HG02884 (cell line): ENCODE data around the gene TNS3.
"Not testable (repeated sequence)": the region's sequence is repeated elsewhere in the genome, so short reads cannot be mapped to it uniquely, and the experiment has no call there.

ENCODE experiments used
- ATAC-seq: cut with Tn5 transposase; IDR thresholded peaks from one replicate; pipeline ENCODE4 v1.9.1; 2021; ENCODE audit warnings: mild to moderate bottlenecking, moderate library complexity; ENCODE audit not compliant: unreplicated experiment

Gene TNS3

DNA sequence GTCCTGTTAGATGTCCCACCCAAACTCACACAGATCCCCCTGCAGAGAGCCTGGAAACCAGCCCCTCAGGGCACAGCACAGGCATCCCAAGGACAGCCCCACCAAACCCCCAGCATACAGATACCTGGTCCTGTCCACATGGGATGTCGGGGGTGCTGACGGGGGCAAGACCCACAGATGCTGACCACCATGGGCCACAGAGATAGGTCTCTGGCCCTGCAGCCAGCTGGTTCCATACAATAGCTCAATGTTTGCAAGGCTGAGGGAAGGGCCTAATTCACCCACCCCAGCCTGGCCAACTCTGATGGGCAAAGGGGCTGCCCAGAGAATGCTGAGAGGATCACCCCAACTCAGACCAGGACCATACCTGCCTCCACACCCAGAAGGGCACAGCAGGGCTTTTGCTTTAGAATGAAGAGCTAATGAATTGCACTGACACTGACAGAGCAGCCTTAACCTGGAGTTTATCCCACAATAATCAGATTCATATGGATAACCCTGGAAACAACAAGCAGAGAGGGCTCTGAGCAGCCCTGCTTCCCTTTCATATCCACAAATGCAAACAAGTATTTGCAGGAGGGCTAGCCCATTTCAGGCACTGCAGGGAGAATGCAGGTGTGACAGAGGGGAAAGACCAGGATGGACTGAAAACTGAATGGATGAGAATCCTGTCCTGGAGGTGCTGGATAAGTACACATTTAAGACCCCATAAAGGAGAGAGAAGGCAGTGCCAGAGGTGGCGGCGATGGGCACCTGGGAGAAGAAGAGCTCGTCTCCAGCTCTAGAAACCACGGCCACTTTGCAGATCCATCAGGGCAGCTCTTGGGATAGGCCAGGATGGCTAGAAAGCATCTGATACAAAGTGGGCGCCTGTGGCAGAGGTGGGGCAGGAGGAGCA is 126.7 kb downstream of the TNS3 start:
- no peak for ATAC-seq

DNA sequence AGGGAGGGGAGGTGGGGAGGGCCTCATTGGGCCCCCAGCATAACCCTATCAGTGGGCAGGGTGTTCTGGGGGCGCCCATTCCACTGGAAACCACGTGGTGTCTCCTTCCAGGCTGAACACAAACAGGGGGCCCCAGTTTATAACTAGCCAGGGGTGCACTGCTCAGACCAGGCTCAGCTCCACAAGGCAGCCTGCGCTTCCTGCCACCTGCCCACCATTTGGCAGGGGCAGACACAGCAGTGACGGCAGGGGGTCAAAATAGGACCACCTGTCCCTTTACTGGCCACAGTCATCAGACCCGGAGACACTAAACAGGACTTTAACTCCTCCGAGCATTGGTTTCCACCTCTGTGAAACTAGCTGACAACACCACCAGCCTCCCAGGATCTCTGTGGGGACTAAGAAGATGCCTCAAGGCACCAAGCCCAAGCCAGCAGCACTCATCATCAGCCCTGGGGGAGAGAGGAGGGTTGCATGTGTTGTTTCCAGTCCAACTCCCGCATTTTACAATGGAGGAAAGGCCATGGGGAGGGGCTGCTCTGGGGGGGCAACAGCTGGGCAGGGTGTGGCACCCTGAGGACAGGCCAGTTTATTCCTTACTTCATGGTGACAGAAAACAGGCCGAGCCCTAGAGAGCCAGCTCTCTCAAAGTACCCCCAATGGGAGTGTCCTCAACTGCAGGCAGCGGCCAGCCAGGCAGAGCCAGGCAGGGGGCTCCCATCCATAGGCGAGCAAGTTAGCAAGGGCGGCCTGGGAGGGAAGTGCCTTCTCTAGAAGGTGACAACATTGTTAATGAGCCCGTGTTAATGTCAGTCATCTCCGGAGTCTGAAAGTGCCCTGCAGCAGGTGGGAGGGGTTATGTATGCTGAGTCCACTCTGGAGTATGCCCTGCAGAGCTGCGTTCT is 127.6 kb downstream of the TNS3 start:
- ATAC-seq = no peak

DNA sequence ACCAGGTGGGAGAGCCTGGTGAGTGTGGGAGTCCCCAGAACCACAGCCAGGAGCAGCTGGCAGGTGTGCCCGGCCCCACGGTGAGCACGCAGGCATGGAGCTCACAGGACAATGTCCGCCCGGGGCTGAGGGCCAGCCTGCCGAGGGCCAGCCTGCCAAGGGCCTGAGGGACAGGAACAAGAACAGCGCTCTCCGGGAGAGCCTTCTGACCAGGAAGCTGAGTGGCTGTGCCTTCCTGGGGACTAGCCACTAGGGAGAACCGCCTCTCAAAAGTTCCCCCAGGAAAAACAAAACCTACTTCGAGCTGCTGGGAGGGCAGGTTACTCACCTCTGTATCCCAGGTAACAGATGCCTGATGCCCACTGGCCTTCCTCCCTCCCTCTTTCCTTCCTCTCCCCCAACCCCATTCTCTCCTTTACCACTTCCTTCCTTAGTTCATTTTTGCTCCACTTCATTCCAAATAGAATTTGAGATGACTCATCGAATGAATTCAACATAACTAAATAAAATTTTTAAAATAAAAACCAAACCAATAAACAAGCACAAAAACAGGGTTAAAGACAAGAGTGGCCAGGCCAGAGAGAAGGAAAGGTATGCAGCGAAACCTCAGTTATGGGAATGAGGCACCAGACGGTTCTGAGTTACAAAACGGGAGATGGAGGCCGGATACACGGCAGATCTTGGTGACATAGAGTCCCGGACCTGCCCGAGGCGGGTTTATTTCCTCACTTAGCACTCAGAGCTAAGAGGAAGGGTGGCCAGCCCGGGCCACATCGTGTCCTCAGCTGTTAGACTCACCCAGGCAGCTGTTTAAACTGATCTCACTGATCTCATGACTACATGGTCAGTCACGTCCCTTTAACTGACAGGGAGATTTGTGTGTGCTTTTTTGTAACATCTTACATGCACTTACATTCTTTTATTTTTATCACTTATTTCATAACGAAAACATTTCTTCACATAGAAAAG is 128.5 kb downstream of the TNS3 start:
- no peak for ATAC-seq

DNA sequence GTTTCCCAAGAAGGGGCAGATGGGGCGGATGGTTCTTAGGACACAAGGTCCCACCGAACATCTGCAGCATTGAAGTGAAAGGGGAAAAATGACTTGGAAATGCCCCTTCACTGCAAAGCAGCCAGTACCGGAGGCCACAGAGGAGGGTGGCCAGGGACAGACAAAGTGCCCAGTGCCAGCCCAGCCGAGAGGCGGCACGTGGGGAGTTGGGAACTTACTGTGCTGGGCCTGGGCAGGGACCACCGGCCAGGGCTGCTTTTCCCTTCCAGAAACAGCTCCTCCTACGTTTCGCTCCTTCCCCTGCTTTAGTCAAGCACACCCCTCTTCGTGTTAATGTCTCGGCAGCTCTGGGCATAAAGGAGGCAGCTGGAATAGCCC is 129.2 kb downstream of the TNS3 start:
- ATAC-seq = no peak

DNA sequence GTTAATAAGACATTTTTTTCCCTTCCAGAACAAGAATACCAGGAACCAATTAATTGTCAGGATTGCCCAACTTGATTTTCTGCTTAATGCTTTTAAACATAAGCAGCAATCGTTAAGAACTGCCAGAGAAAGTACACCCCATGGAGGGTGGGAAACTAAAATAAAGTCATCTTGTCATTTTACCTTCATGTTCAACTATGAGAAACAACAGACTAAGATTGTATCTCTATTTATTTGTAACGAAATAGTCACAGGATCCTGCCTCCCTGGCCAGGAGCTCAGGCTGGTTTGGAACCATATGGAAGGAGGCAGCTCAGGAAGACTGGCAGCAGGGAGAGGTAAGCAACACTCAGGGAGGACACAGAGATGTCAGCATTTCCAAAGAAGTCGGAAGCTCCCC is 129.6 kb downstream of the TNS3 start:
- ATAC-seq = no peak

DNA sequence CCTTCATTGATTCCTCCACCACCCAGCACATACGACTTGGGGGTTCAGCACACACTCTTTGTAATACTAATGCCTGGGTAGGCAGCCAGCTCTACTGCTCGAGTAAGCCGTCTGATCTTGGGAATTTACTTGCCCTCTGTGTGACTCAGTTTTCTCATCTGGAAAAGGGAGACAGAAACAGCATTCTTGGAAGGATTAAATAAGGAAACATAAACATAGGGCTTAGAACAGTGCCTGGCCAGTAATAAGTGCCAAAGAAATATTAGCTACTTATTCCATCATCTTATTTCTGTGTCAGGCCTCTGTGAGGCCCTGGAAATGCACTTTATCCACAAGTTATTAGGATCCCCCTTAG is 130.1 kb downstream of the TNS3 start:
- ATAC-seq = no peak

DNA sequence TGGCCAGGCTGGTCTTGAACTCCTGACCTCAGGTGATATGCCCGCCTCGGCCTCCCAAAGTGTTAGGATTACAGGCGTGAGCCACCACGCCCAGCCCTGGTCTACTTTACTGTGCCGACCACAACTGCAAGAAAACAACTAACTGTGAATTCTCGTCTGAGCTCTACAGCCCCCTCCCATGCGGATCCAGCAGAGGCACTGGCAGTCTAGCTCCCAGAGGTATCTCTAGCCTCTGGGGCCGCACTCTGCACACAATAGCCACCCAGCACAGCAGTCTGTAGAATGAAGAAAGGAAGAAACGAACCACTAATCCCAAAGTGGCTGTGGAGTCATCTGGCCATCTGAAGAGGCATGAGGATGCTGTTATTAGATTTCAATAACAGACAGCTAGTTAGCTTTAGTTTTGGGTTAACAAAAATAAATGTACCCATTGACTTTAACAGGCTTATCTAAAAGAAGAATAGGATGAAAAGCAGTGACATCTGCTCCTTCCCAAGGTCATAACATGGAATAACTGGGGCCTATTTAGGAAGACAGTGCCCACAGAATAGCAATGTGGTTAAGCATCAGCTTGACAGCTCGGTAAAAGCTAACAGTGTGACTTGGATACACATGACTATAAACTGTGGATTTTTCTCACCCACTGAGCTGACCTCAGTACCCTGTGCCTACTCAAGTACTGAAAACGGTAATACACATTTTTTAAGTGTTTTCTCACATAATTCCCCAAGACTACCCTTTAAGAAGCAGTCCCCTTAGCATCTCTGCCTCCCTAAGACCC is 131.9 kb downstream of the TNS3 start:
- no peak for ATAC-seq

DNA sequence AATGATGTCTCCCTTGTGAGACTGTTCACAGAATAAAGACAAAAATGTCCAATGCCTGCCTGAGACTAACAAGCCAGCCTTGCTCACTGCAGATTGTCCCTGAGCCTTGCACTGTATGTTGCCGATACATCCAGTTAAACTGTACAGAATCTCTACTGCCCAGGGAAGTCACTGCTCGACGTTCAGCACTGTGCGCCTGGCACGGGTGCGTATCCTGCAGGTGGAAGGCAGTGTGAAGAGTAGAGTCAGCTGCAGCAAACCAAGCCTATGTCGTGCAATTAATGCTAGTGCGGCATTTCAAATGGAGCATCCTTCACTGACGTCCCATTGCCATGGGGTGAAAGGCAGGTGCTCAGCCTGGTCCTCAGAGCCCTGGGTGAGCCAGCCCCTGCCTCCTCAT is 132.9 kb downstream of the TNS3 start:
- no peak for ATAC-seq

DNA sequence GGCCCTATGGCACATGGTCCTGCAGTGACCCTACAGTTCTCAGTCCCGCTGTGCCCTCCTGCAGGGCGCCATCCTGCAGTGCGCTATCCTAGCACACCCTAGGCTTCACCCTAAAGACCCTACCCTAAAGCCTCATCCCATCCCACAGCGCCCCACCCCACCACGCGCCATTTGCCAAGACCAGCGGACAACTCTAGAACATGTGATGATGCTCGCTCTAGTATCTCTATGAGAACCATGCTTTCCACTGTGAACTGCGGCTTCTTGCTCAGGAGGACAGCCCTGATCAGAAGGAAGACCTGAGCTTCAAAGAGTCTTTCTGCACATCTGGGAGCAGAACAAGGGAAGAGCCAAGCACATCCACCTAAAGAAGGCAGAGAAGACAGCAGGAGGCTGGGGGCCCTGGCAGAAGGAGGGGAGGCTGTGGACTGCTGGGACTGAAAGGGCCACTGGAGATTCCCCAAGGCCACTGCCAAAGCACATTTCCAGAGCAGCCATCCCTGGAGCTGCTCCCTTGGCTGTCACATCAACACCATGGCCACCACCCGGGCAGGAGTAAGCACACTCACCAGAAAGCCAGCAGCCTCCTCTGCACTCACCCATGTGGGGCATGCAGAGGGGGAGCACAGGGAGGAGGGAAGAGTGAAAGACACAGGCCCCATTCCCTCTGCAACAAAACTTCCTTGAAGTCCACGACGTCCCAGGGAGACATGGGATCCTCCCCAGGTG is 134.1 kb downstream of the TNS3 start:
- ATAC-seq = no peak

DNA sequence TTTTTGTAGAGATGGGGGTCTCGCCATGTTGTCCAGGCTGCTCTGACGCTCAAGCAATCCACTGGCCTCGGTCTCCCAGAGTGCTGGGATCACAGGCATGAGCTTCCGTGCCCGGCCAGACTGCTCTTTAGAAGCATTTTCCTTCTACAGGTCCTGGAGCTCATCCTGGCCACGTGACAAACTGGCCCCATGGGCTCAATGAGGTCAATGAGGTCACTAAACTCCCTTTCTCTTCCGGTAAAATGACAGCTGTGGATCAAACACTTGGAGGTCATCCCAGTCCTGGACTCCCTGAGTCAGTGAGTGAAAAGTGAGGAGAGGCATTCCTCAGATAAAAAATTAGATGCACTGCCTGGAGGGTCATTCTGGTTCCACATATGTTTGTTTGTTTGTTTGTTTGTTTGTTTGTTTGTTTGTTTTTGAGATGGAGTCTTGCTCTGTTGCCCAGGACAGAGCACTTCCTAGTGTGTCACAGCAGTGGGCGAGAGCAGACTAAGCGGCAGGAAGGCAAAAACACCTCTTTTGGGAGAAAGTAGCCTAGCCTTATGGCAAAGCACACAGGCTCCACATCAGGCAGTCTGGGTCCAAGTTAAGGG is 134.9 kb downstream of the TNS3 start:
- no peak for ATAC-seq

DNA sequence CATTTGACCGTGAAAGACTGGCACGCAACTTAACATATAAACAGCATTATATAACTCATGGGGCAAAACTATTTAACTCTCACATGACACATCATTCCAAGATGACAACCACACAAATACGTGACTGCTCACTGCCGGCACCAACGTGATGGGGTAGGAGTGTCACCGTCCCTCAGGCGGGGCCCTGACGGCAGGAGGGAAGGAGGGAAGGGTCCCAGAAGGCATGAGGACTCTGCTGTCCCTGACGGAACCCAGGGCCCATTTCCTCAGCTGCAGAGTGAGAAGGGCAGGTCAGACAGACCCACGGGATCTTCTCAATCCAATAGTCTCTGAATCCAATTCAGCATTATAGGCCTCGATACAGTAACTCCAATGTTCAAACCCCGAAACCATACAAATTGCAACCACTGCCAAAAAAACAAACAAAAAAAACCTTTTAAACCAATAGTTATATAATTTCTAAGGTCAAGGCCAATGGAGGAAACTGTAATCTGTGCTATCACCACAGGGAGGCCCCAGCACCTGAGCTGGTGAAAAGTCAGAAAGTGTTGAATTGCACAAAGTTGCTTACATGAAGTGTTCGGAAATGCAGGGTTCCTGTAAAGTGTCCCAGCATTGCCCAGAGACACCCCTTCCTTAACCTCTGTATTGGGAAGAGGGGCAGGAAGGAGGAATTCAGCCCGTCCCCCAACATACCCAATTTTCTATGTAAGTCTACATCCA is 137.4 kb downstream of the TNS3 start:
- no peak for ATAC-seq

DNA sequence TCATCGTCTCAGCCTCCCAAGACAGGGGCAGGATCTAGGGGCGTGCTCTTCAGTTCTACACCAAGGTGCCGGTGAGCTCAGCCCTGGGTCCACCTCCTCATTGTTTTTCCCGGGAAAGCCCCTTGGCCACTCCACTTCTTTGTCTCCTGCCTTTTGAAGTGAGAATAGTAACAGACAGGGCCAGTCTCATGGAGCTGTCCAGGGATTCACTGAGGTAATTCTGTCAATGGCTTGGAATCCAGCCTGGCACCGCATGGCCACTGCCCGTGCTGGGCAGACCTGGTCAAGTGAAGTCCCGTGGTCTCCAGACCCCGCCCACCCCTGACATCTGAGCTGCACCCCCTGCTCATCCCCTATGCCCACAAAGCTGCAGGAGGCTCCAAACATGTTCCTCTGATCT is 138.9 kb downstream of the TNS3 start:
- ATAC-seq = no peak

DNA sequence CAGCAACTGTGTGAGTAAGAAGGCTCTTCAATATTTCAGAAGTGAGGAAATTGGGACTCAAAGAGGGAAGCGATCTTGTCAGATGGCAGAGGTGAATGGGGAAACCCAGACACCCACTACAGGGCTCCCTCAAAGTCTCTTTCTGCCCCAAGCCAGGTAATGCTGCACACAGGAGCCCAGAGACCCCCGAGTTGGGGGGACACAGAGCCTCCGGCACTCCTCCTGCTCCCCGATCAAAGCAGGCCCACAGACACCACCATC is 139.4 kb downstream of the TNS3 start:
- no peak for ATAC-seq

DNA sequence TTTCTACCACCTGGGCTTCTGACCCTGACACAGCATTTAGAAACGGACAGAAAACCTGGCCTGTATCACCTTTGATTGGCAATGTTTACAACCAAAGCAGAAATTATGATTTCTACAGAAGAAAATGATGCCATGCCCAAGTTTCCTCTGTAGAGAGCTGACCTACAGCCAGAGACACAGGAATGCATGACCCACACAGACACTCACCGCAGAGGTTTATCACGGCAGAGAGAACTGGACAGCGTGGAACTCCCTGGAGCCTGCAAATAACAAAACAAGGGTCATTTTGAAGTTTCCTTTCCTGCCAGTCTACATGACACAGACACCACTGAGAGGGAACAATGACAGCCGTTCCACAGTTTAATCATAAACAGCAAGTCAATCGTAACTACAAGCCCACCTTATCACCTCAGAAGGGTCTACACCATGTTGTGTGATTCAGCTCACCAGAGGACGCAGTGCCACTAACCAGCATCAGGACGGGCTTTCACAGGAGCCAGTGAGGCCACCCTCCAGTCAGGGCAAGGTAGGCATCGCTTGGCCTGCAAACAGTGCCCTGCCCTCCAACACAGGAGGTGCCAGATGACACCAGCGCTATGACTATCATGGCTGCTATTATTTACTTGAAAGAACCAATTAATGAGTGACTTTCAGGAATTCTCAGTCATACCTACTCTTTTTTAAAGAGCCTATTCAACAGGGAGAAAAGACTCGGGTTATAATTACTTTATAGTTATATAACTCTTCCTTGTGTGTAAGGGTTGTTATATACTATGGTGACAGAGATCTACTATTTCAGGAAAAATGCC is 139.9 kb downstream of the TNS3 start:
- no peak for ATAC-seq

DNA sequence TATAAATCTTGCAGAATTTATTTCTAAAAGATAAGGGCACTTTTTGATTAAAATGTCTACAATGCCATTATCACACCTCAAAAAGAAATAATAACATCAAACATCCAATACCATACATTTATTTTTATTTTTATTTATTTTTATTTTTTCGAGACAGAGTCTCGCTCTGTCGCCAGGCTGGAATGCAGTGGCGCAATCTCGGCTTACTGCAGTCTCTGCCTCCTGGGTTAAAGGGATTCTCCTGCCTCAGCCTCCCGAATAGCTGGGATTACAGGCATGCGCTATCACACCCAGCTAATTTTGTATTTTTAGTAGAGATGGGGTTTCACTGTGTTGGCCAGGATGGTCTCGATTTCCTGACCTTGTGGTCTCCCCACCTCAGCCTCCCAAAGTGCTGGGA is 140.9 kb downstream of the TNS3 start:
- ATAC-seq = not testable (repeated sequence)

DNA sequence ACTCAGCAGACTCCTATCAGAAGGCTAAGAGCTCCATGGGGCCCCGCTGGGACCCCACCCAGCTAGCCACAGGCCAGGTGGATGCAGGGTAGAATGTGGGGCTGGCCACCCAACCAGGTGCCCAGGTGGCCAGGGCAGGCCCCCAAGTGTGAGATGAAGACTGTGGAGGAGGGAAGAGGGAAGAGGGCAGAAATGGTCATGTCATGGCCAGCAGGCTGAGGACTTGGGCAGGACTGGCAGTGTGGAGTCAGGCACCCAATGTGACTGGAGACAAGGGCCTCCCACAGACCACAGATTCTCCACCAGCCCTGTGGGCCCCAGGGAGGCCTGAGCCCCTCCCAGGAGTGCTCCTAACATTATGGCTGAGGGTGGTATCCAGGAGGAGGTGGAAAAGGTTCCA is 141.6 kb downstream of the TNS3 start:
- ATAC-seq = no peak

DNA sequence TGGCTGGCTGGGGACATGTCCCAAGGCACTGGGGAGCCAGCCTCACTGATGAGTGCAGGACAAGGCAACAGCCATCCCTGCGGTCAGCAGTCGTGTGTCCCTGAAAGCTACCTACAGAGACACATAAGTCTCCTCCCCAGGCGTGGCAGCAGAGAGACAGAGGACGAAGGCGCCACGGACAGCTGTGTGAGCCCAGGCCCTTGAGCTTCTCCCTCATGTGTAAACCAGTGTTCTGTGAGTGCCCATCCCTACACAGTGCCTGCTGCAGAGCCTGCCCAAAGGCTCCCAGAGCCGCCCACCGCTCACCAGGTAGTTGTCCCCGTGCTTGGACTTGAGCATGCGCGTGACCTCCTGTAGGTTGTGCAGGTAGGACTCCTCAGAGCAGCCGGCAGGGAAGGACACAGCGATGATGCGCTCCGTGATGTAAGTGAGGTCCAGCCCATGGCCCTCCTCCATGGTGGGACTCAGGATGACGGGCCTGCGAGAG is 142.7 kb downstream of the TNS3 start:
- no peak for ATAC-seq
